8988T (cell line): ENCODE measurements around the gene SRGAP2.
"Not testable (repeated sequence)": the region's sequence is repeated elsewhere in the genome, so short reads cannot be mapped to it uniquely, and the experiment has no call there.

Experiments
- DNase-seq: peaks from one replicate; pipeline ENCODE4 v3.0.0; 2011

SRGAP2 gene

GRCh38 chr1:206210802-206211201 is 7.5 kb downstream of the SRGAP2 start:
- not testable (repeated sequence) for DNase-seq

DNA sequence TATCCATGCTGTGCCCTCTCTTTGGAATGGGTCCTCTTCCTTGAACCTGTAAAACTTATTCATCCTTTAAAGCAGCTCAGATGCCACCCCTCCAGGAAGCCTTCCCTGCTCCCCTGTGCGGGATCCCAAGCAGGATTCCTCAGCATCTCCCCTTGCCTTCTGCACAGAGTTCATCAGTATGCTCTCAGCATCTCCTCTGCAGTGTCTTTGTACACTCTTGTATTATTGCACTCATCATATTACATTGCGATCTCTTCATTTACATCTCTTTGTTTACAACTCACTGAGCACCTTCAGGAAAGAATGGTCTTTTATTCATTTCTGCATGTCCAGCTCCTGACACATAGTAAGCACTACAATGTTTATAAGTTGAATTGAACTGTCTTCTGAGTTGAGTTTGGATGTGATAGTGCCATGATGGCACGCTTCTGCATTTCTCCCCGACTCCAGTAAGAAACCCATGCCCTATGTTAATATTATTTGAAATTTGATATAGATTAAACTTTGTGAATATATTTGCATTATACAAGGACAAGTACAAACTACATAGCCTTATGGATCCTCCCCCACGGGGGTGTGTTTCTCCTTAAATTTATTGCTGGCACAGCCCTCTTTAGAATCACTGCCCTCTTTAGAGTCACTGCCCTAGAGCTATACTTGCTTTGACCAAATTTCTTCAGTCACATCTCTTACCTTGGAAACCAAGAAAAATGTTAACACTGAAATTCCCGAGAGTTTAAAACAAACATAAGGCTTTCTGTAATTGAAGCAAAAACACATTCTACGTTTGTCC is 12.5 kb downstream of the SRGAP2 start:
- not testable (repeated sequence) for DNase-seq

- not testable (repeated sequence) for DNase-seq
Observed at GRCh38 chr1:206218285-206218684, 14.9 kb downstream of the SRGAP2 start.

GRCh38 chr1:206218765-206219164 is 15.4 kb downstream of the SRGAP2 start:
- DNase-seq = not testable (repeated sequence)

DNA sequence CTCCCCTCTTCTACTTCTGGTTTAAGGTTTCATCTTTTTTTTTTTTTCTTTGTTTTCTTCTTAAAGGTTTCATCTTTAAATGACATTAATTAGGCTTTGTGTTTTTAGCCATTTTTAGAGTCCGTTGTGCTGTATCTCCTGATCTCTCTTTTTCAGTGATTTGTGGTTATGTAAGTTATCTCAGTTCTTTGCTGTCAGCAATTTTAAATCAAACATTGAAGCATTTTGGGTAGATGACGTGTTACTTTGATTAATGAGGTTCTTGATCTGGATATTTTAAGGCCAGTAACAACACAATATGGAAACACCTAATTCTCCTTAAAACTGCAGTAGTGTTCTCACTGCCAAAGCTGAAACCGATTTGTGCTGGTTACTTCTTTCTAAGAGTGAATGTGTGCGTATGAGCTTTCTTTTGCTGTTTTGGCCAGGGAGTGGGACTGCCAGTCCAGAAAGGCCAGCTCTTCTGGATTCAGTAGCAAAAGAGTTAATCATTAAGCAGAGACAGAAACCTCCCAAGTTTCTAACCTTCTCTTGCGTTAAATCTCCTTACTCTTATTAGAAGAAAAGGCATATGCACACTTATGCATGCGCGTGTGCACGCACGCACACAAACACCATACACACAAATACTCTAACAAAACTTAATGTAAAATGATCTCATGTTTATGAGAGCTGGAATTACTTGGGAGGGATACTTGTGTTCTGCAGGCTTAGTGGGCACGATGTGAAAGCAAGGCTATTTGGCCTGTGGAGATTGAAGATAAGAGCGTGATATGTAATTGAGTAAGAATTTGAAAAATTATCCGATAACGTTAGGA is 16.4 kb downstream of the SRGAP2 start:
- DNase-seq = not testable (repeated sequence)

DNA sequence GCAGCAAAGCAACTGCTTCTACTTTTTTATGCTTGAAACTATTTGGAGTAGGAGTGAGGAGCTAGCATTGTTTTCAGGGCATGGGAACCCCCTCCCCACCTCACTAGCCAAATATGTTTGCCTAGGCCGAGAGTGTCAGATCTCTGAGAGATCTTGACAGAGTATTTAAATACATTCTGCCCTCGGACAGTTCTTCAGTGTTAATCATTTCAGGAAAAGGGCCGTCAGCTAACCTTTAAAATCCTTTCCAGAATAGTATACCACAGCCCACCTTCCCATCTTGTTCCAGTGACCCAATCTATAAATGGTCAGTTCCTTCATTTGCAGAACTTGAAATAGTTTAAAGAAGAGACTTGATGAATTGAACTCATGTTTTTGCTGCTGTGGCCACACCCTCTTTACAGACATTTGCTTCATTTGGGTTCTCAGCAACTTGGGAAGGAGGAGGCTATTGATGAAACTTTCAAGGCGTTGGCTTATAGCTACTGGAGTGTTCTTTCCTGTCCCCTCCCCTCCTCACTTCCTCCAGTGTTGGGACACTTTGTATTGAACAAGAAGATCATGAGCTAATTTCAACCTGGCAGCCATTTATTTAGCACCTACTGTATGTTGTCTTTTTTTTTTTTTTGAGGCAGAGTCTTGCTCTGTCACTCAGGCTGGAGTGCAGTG is 17.1 kb downstream of the SRGAP2 start:
- not testable (repeated sequence) for DNase-seq

GRCh38 chr1:206221585-206221984 is 18.2 kb downstream of the SRGAP2 start:
- DNase-seq = not testable (repeated sequence)

DNA sequence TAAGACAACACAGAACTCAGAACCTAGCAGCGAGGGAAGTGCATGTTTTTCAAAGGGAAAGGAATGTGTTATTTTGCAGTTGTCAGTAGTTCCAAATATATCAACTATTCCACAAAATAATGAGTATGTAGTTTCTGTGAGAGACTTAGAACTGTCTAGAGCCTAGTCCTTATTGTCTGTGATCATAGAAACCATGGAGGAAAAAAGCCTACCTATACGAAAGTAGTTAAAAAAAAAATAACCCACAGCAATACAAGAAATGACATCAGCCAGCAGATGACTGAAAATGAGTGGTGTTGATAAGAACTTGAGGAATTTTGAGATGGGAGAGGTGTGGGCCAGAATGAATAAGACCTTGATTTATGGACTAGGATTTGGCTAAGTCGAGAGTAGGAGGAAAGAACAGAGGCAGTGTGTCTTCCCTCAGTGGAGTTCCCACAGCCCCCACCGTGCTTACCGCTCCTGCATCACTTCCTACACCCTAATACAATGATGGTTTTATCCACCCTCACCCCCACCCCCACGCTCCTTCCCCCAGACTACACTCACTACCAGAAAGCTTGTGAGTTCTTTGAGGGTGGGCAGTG is 20.9 kb downstream of the SRGAP2 start:
- not testable (repeated sequence) for DNase-seq

- DNase-seq = not testable (repeated sequence)
Observed at GRCh38 chr1:206225386-206225785, 22.0 kb downstream of the SRGAP2 start.

DNA sequence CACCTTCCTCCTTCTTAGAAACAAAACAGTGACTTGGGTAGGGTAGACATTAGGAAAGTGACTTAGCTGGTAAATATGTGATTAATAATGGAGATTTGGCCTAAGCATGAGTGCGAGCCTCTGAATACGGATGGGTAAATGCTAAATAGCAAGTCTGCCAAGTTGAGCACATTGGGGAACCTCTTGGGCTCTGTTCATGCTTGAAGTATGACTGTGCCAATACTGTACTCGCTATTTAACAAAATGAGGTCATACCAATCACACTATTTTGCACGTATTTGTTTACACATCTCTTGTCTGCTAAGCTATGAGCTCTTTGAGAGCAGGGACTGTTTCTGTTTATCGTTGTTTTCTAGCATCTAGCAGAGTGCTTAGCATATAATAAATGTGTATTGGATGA is 23.5 kb downstream of the SRGAP2 start:
- DNase-seq = not testable (repeated sequence)

DNA sequence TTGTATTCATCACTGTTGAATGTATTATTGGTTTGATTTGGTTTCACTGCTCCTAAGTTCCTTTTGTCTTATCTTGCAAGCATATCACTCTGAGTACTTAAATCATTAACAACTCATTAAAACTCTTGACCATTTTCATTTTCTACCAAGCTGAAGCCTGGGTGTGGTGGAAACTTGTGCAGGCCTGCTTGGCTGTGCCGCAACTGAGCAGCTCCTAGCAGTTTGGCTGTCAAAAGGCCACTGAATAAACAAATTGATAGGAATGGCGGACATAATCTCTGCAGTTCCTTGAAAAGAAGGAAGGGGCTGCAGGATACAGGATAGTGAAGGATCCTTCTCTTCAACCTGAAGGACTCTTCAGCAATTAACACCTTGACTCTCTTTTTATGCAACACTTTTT is 25.9 kb downstream of the SRGAP2 start:
- DNase-seq = not testable (repeated sequence)

DNA sequence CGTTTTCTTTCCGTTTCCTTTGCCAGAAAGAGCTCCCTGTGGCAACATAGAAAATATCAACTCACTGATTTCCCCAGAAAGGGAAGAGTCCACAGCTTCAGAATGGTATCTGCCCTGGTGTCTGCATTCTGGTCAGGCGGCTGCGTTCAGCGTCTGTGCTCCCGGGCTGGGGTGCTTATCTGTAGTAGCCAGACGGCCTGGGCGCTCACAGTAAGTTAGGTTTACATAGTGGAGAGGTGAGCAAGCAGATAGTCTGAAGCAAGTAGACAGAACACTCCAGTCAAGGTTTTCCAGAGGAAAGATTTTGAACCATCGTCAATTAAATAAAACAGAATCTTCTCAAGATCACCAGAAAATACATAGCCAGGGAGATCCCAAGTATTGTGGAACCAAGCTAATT is 28.6 kb downstream of the SRGAP2 start:
- not testable (repeated sequence) for DNase-seq

DNA sequence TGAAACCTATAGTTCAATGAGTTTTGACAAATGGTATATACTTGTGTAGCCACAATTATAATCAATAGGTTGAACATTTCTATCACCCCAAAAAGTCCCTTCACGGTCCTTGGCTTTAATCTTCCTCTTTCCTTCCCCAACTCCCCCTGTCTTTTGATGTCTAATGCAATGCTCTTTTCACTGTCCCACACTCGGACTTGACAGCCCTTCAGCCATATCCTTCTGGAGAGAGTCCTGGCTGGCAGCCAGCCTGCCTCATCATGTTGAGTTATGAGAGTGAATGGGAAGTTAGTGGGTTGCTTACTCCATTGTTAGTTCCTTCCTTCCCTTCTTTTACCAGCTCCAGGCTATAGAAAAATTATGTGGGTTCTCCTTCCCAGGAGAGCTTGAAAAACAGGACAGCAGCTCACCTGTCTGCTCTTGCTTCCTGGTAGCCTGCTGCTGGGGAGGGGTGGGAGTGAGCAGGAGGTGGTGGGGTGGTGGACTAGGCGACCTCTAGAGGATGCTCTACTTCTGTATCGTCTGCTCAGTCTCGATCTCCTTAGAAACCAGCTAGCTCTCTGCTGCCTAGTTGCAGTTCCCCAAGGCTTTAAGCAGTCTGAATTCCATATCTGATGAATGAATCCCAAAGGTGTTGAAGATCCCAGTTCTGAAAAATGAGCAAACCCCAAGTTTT is 29.8 kb downstream of the SRGAP2 start:
- not testable (repeated sequence) for DNase-seq

- DNase-seq = not testable (repeated sequence)
Observed at GRCh38 chr1:206234189-206234916, 31.0 kb downstream of the SRGAP2 start.

- not testable (repeated sequence) for DNase-seq
Observed at GRCh38 chr1:206235190-206235589, 31.8 kb downstream of the SRGAP2 start.

DNA sequence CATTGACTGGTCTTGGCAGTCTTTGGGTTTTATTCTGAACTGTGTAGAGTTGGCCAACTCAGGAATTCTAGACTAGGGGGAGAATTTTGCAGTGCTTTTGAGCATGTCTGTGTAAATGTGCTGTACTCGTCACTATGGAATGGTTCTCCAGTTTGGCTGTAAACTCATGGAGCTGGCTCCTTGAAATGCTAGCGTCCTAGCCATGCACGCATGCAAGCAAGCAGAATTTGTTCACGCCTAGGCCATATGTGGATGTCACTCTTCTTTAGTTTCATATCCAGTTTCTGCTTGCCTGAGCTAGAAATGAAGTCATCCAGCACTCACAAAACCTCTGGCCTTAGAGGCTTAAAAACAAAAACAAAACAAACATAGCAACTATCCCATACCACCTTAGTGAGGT is 36.9 kb downstream of the SRGAP2 start:
- not testable (repeated sequence) for DNase-seq

DNA sequence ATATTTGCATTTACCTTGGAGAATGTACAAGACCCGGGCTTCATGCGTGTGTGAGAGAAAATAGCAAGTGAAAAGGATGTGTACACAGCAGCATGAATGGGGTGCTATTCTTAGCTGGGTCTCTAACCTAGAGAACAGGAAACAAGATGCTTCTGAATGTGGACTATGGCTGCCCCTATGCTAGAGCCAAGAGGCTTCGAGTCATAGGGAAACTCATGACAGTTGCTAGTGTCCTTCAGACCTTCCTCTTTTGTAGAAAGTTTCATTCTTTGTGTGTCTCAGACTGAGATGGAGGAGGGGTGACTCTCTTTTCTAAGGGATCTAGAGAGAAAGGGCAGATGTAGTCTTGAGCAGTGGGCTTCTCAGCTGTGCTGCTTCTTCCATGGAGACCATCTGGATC is 40.0 kb downstream of the SRGAP2 start:
- not testable (repeated sequence) for DNase-seq

GRCh38 chr1:206245479-206245878 is 42.1 kb downstream of the SRGAP2 start:
- DNase-seq = not testable (repeated sequence)

- DNase-seq = not testable (repeated sequence)
Observed at GRCh38 chr1:206246129-206246886, 43.0 kb downstream of the SRGAP2 start.

- DNase-seq = not testable (repeated sequence)
Observed at GRCh38 chr1:206250953-206251681, 47.8 kb downstream of the SRGAP2 start.
